HEK293T (cell line): ENCODE results near the gene DOK6.

Experiments used
- CTCF ChIA-PET: fragments of 350-600 bp; formaldehyde crosslinking; extraction: SDS; loops from one replicate; lab custom pipeline; 2021; ENCODE audit warnings: antibody characterized with exemption, inconsistent platforms; lab: Yijun Ruan, JAX
- POLR2A ChIA-PET: fragments of 350-600 bp; formaldehyde crosslinking; extraction: SDS; loops from one replicate; lab custom pipeline; 2020; ENCODE audit warnings: antibody characterized with exemption, inconsistent platforms; lab: Yijun Ruan, JAX
- DNase-seq: peaks from one replicate; pipeline ENCODE4 v3.0.0; 2012; ENCODE audit warnings: mixed read lengths; ENCODE audit errors: extremely low spot score
- ARNT ChIP-seq: fragments of 450-650 bp; IDR thresholded peaks from 2 replicates; pipeline ENCODE4 v1.6.1; 2017; ENCODE audit warnings: mild to moderate bottlenecking
- BHLHE40 ChIP-seq: fragments of 450-650 bp; IDR thresholded peaks from 2 replicates; pipeline ENCODE4 v1.6.1; 2016; ENCODE audit warnings: mild to moderate bottlenecking, moderate library complexity, borderline replicate concordance
- CTBP1 ChIP-seq: fragments of 450-650 bp; IDR thresholded peaks from 2 replicates; pipeline ENCODE4 v1.6.1; 2016; ENCODE audit warnings: borderline replicate concordance
- ELF4 ChIP-seq: fragments of 450-650 bp; IDR thresholded peaks from 2 replicates; pipeline ENCODE4 v1.6.1; 2017; ENCODE audit warnings: antibody characterized with exemption
- FOXA1 ChIP-seq: fragments of 450-650 bp; IDR thresholded peaks from 2 replicates; pipeline ENCODE4 v1.6.1; 2016; ENCODE audit warnings: mild to moderate bottlenecking
- FOXK2 ChIP-seq: fragments of 450-650 bp; IDR thresholded peaks from 2 replicates; pipeline ENCODE4 v1.6.1; 2016; ENCODE audit warnings: mild to moderate bottlenecking
- FOXM1 ChIP-seq: fragments of 450-650 bp; IDR thresholded peaks from 2 replicates; pipeline ENCODE4 v1.6.1; 2017; ENCODE audit warnings: mild to moderate bottlenecking, borderline replicate concordance
- HDGF ChIP-seq: fragments of 450-650 bp; IDR thresholded peaks from 2 replicates; pipeline ENCODE4 v1.6.1; 2017; ENCODE audit warnings: antibody characterized with exemption, borderline replicate concordance
- L3MBTL2 ChIP-seq: fragments of 450-650 bp; conservative IDR thresholded peaks from 2 replicates; pipeline ENCODE4 v1.6.1; 2016; ENCODE audit warnings: mild to moderate bottlenecking
- LEF1 ChIP-seq: fragments of 450-650 bp; IDR thresholded peaks from 2 replicates; pipeline ENCODE4 v1.6.1; 2017; ENCODE audit warnings: mild to moderate bottlenecking, borderline replicate concordance
- NFRKB ChIP-seq: fragments of 450-650 bp; IDR thresholded peaks from 2 replicates; pipeline ENCODE4 v1.6.1; 2016; ENCODE audit warnings: mild to moderate bottlenecking, moderate library complexity
- PKNOX1 ChIP-seq: fragments of 450-650 bp; IDR thresholded peaks from 2 replicates; pipeline ENCODE4 v1.6.1; 2016
- SP1 ChIP-seq: fragments of 450-650 bp; IDR thresholded peaks from 2 replicates; pipeline ENCODE4 v1.6.1; 2017
- SUZ12 ChIP-seq: fragments of 450-650 bp; IDR thresholded peaks from 2 replicates; pipeline ENCODE4 v1.6.1; 2016; ENCODE audit warnings: mild to moderate bottlenecking
- TARDBP ChIP-seq: fragments of 450-650 bp; IDR thresholded peaks from 2 replicates; pipeline ENCODE4 v1.6.1; 2016
- ZNF384 ChIP-seq: fragments of 450-650 bp; IDR thresholded peaks from 2 replicates; pipeline ENCODE4 v1.6.1; 2016

Gene DOK6

GRCh38 chr18:69730664-69731063 lies 330.0 kb downstream of the DOK6 start:
- no peak for DNase-seq
- ChIA-PET POLR2A (no interaction called here), CTCF (no interaction called here)
- TF ChIP-seq HDGF (no peak), L3MBTL2 (no peak), PKNOX1 (no peak), TARDBP (no peak), FOXA1 (no peak), FOXK2 (no peak), LEF1 (no peak), SUZ12 (no peak), SP1 (no peak), FOXM1 (no peak), NFRKB (no peak), BHLHE40 (no peak), ELF4 (no peak), ARNT (no peak), CTBP1 (no peak), ZNF384 (no peak)

GRCh38 chr18:69734536-69734935 lies 333.8 kb downstream of the DOK6 start:
- no peak for DNase-seq
- ChIA-PET CTCF (no interaction called here), POLR2A (no interaction called here)
- TF ChIP-seq LEF1 (no peak), HDGF (no peak), FOXM1 (no peak), ARNT (no peak), FOXK2 (no peak), L3MBTL2 (no peak)

- CTCF ChIA-PET = no interaction called here
- TF ChIP-seq ARNT (no peak), BHLHE40 (no peak), FOXA1 (no peak), PKNOX1 (no peak), CTBP1 (no peak), NFRKB (no peak), ZNF384 (no peak), HDGF (no peak), LEF1 (no peak), SUZ12 (no peak), L3MBTL2 (no peak), FOXK2 (no peak)
- POLR2A ChIA-PET = no interaction called here
- DNase-seq = no peak
These were observed 336.0 kb downstream of the DOK6 start for GRCh38 chr18:69736730-69737129.

GRCh38 chr18:69737851-69738250 lies 337.2 kb downstream of the DOK6 start:
- POLR2A ChIA-PET = no interaction called here
- DNase-seq = no peak
- CTCF ChIA-PET = no interaction called here
- TF ChIP-seq HDGF (no peak), LEF1 (no peak), ZNF384 (no peak), BHLHE40 (no peak), ARNT (no peak), FOXK2 (no peak), L3MBTL2 (no peak), PKNOX1 (no peak), FOXM1 (no peak), TARDBP (no peak), ELF4 (no peak), CTBP1 (no peak)

GRCh38 chr18:69747388-69747787 lies 346.7 kb downstream of the DOK6 start:
- ChIA-PET POLR2A (no interaction called here), CTCF (no interaction called here)
- DNase-seq = no peak
- no peak for TF ChIP-seq LEF1
- no peak for TF ChIP-seq L3MBTL2
- TF ChIP-seq FOXA1 = no peak
- TF ChIP-seq BHLHE40 = no peak
- no peak for TF ChIP-seq ZNF384
- TF ChIP-seq ARNT = no peak
- TF ChIP-seq TARDBP = no peak
- TF ChIP-seq FOXM1 = no peak
- TF ChIP-seq HDGF = no peak
- TF ChIP-seq PKNOX1 = no peak
- no peak for TF ChIP-seq SP1
- no peak for TF ChIP-seq ELF4
- TF ChIP-seq CTBP1 = no peak
- no peak for TF ChIP-seq SUZ12
- no peak for TF ChIP-seq FOXK2
- TF ChIP-seq NFRKB = no peak
